B cell (primary cell): ENCODE results near the gene ELOB. TPM values are rescaled to one million over a fixed set of nuclear protein-coding genes. Genes with fewer than 3 reads are reported as not detected.

Experiments
- ATAC-seq: fragments of 200-7000 bp; cut with Tn5 transposase; one replicate; pipeline ENCODE4 v1.10.0; 2021; ENCODE audit warnings: low read depth, mild to moderate bottlenecking, moderate number of reproducible peaks, moderate library complexity
- CTCF ChIA-PET: fragments of 350-600 bp; sonication (Branson Sonifier 250); formaldehyde crosslinking; loops from one replicate; lab custom pipeline; 2021; ENCODE audit warnings: antibody characterized with exemption, inconsistent platforms; lab: Charles Lee
- POLR2A ChIA-PET: fragments of 350-600 bp; sonication (Branson Sonifier 250); formaldehyde crosslinking; loops from one replicate; lab custom pipeline; 2021; ENCODE audit warnings: antibody characterized with exemption; lab: Charles Lee
- DNase-seq: peaks from one replicate; pipeline ENCODE4 v3.0.0; 2013
- H2AFZ ChIP-seq: 2 replicates; pipeline ENCODE4 v1.6.1; 2012; ENCODE audit warnings: mild to moderate bottlenecking, low read depth, low read length; ENCODE audit not compliant: insufficient read depth, poor library complexity, severe bottlenecking
- H3K27ac ChIP-seq, 2 donors: 1 replicate in 1 of 2; 2 replicates in 1 of 2; pipeline ENCODE4 v1.5.1; 2012 to 2013; ENCODE audit warnings: low read length in 2 of 2, mild to moderate bottlenecking in 2 of 2, moderate library complexity in 1 of 2
- H3K27me3 ChIP-seq, 4 experiments: fragments of 200-600 bp in 1 of 4; sonication (generic) in 1 of 4; replicated peaks in 1 of 4; 1 replicate in 2 of 4; 2 replicates in 2 of 4; pipeline versions ENCODE4 v1.6.1 to v1.7.0; 2013 to 2016; ENCODE audit warnings: low read length in 3 of 4, mild to moderate bottlenecking in 2 of 4, mixed read lengths in 1 of 4, moderate library complexity in 1 of 4; ENCODE audit not compliant: insufficient read depth in 4 of 4, control insufficient read depth in 3 of 4; ENCODE audit errors: control extremely low read depth in 1 of 4
- H3K36me3 ChIP-seq, 2 experiments: replicated peaks in 1 of 2; 1 replicate in 1 of 2; 2 replicates in 1 of 2; pipeline versions ENCODE4 v1.6.1 to v1.7.1; 2013; ENCODE audit warnings: low read length in 1 of 2; ENCODE audit not compliant: insufficient read depth in 2 of 2, control insufficient read depth in 1 of 2; ENCODE audit errors: control extremely low read depth in 1 of 2, extremely low read depth in 1 of 2
- H3K4me1 ChIP-seq, 2 donors: fragments of 200-600 bp in 1 of 2; sonication (generic) in 1 of 2; 1 replicate in 1 of 2; 2 replicates in 1 of 2; pipeline versions ENCODE4 v1.5.1 to v1.6.1; 2013 to 2017; ENCODE audit warnings: low read length in 2 of 2; ENCODE audit not compliant: control insufficient read depth in 2 of 2, insufficient read depth in 2 of 2
- H3K4me2 ChIP-seq: replicated peaks from 2 replicates; pipeline ENCODE3; 2012; ENCODE audit warnings: mild to moderate bottlenecking, low read depth, low read length; ENCODE audit not compliant: poor library complexity, severe bottlenecking
- H3K4me3 ChIP-seq, 5 experiments: fragments of 200-600 bp in 1 of 5; sonication (generic) in 1 of 5; 1 replicate in 3 of 5; 2 replicates in 2 of 5; pipeline versions ENCODE4 v1.5.1 to v1.7.0; 2011 to 2016; ENCODE audit warnings: low read length in 4 of 5, mild to moderate bottlenecking in 4 of 5, low read depth in 2 of 5, control low read depth in 1 of 5, moderate library complexity in 1 of 5; ENCODE audit not compliant: insufficient read depth in 1 of 5; ENCODE audit errors: control extremely low read depth in 1 of 5, extremely low read depth in 1 of 5
- H3K79me2 ChIP-seq: fragments of 200-600 bp; sonication (generic); one replicate; pipeline ENCODE4 v1.6.0; 2016; ENCODE audit warnings: low read length; ENCODE audit not compliant: control insufficient read depth, insufficient read depth
- H3K9ac ChIP-seq: fragments of 200-600 bp; sonication (generic); 2 replicates; pipeline ENCODE4 v1.6.1; 2017; ENCODE audit warnings: mild to moderate bottlenecking, low read length, moderate library complexity
- H3K9me3 ChIP-seq, 3 donors: one replicate each; pipeline versions ENCODE4 v1.6.1 to v1.7.1; 2013; ENCODE audit warnings: low read length in 2 of 3; ENCODE audit not compliant: control insufficient read depth in 2 of 3, insufficient read depth in 1 of 3; ENCODE audit errors: control extremely low read depth in 1 of 3
- H4K20me1 ChIP-seq: 2 replicates; pipeline ENCODE4 v1.6.0; 2012; ENCODE audit warnings: mild to moderate bottlenecking, low read length; ENCODE audit not compliant: insufficient read depth, control insufficient read depth, poor library complexity, severe bottlenecking
- H3K27ac Mint-ChIP-seq: one replicate; pipeline ENCODE4 v1.8.0; 2021; ENCODE audit warnings: mixed read lengths
- H3K27me3 Mint-ChIP-seq: one replicate; pipeline ENCODE4 v1.8.0; 2021; ENCODE audit warnings: mixed read lengths
- H3K4me1 Mint-ChIP-seq: one replicate; pipeline ENCODE4 v1.8.0; 2021; ENCODE audit warnings: mixed read lengths
- H3K4me3 Mint-ChIP-seq: one replicate; pipeline ENCODE4 v1.8.0; 2021; ENCODE audit warnings: mixed read lengths
- H3K9me3 Mint-ChIP-seq: one replicate; pipeline ENCODE4 v1.8.0; 2022; ENCODE audit warnings: mixed read lengths; ENCODE audit not compliant: insufficient read depth
- CTCF ChIP-seq: fragments of 200-600 bp; IDR thresholded peaks from one replicate; pipeline ENCODE4 v1.8.0; 2022; ENCODE audit warnings: antibody characterized with exemption, mild to moderate bottlenecking
- EZH2 ChIP-seq: IDR thresholded peaks from 2 replicates; pipeline ENCODE4 v1.6.1; 2012; ENCODE audit warnings: borderline replicate concordance, low read depth, mild to moderate bottlenecking, moderate library complexity, low read length; ENCODE audit not compliant: insufficient read depth, poor library complexity, severe bottlenecking
- WGBS: methylation state at CpG from one replicate; pipeline ENCODE4 v1.1.5; 2013; ENCODE audit warnings: missing lambda C conversion rate; ENCODE audit not compliant: insufficient coverage; 5-methylcytosine and 5-hydroxymethylcytosine counted together
- intact Hi-C: fragments of 100-400 bp; cut with micrococcal nuclease; formaldehyde crosslinking; loops from one replicate; pipeline ENCODE4 v1.10.0; 2022
- polyA plus RNA-seq: library from polyadenylated mRNA; depleted of rRNA; stranded (reverse); fragments of >200 nt; gene quantifications from 2 replicates; pipeline ENCODE4 v1.2.3, GENCODE V29; 2012
- total RNA-seq, 2 donors: library from RNA; stranded (reverse); fragments of 120-200 nt in 1 of 2; gene quantifications; 1 replicate in 1 of 2; 2 replicates in 1 of 2; pipeline versions ENCODE4 v1.2.3 to v1.2.4, GENCODE V29; 2013 to 2022

ELOB gene
- total and polyA plus RNA-seq, 2 donors (not counting 1 experiment from before 2014, with no cell fraction given) = 93.1 to 136 TPM

- H3K4me3 ChIP-seq = no peak overlapping the region
- intact Hi-C loops = no loop called here
- ATAC-seq (no peak), DNase-seq (no peak)
- no peak overlapping the region for H3K4me3 Mint-ChIP-seq
- H3K9ac ChIP-seq = no peak overlapping the region
- no peaks in the 10 kb centered on the region for H4K20me1 ChIP-seq
- H3K27ac Mint-ChIP-seq = no peak overlapping the region
- H3K27me3 Mint-ChIP-seq = peaks cover 7% of the 10 kb centered on the region
- no peaks in the 10 kb centered on the region for H3K79me2 ChIP-seq
- no peaks in the 10 kb centered on the region for H3K36me3 ChIP-seq
- H2AFZ ChIP-seq = no peak overlapping the region
- H3K9me3 ChIP-seq = no peaks in the 10 kb centered on the region
- 79% methylated on average over 3 of the region's 9 CpGs for WGBS
- ChIA-PET CTCF (no interaction called here), POLR2A (no interaction called here)
- H3K27ac ChIP-seq = no peak overlapping the region
- no peaks in the 10 kb centered on the region for H3K4me1 ChIP-seq
- H3K4me2 ChIP-seq = no peak overlapping the region
- H3K27me3 ChIP-seq = no peaks in the 10 kb centered on the region
- TF ChIP-seq EZH2 = no peak
- TF ChIP-seq CTCF = no peak
- H3K4me1 Mint-ChIP-seq = no peaks in the 10 kb centered on the region
- no peaks in the 10 kb centered on the region for H3K9me3 Mint-ChIP-seq
Observed at GRCh38 chr16:2821487-2822157, 44.5 kb upstream of the ELOB start.

GRCh38 chr16:2820836-2821486 lies 43.9 kb upstream of the ELOB start:
- POLR2A ChIA-PET = no interaction called here

More at GRCh38 chr16:2820836-2821486, 43.9 kb upstream of the ELOB start:
- Histone ChIP-seq H4K20me1 (no peaks in the 10 kb centered on the region), H3K4me2 (no peak overlapping the region), H3K27me3 (no peaks in the 10 kb centered on the region), H3K4me3 (no peak overlapping the region), H3K27ac (no peak overlapping the region), H3K9ac (no peak overlapping the region), H3K9me3 (no peaks in the 10 kb centered on the region), H3K79me2 (no peaks in the 10 kb centered on the region), H3K4me1 (no peaks in the 10 kb centered on the region), H2AFZ (no peak overlapping the region), H3K36me3 (no peaks in the 10 kb centered on the region)
- intact Hi-C loops = no loop called here
- TF ChIP-seq EZH2 = no peak
- no peak for TF ChIP-seq CTCF
- 89% methylated on average over 7 of the region's 14 CpGs for WGBS
- CTCF ChIA-PET = no interaction called here
- Mint-ChIP-seq H3K27ac (no peak overlapping the region), H3K4me3 (no peak overlapping the region), H3K4me1 (no peaks in the 10 kb centered on the region), H3K9me3 (no peaks in the 10 kb centered on the region), H3K27me3 (peaks cover 7% of the 10 kb centered on the region)
- ATAC-seq (no peak), DNase-seq (no peak)
